Colonic mucosa (tissue), 4 donors: Measurements from ENCODE around the gene ROR1. TPM values are rescaled to one million over a fixed set of nuclear protein-coding genes. Genes with fewer than 3 reads are reported as not detected.
"Not testable (repeated sequence)": the region's sequence is repeated elsewhere in the genome, so short reads cannot be mapped to it uniquely, and the experiment has no call there.

Source experiments
- DNase-seq: peaks from one replicate; pipeline ENCODE4 v3.0.0-alpha.2; 2020
- H3K27ac ChIP-seq: fragments of 200-600 bp; one replicate; pipeline ENCODE4 v1.8.0; 2021
- H3K27me3 ChIP-seq: fragments of 200-600 bp; one replicate; pipeline ENCODE4 v1.8.0; 2021
- H3K36me3 ChIP-seq: fragments of 200-600 bp; one replicate; pipeline ENCODE4 v1.8.0; 2021
- H3K4me1 ChIP-seq: fragments of 200-600 bp; one replicate; pipeline ENCODE4 v1.8.0; 2021; ENCODE audit warnings: mild to moderate bottlenecking
- H3K4me3 ChIP-seq: fragments of 200-600 bp; one replicate; pipeline ENCODE4 v1.8.0; 2021
- H3K9ac ChIP-seq, 2 donors: one replicate each; pipeline ENCODE4 v1.7.0; 2013; ENCODE audit warnings: control low read depth in 2 of 2, low read depth in 2 of 2, low read length in 2 of 2
- H3K9me3 ChIP-seq: fragments of 200-600 bp; one replicate; pipeline ENCODE4 v1.8.0; 2021
- CTCF ChIP-seq: fragments of 200-600 bp; IDR thresholded peaks from one replicate; pipeline ENCODE4 v1.8.0; 2022; ENCODE audit warnings: antibody characterized with exemption, mild to moderate bottlenecking
- intact Hi-C: fragments of 100-400 bp; cut with DNase I; formaldehyde crosslinking; loops from one replicate; pipeline ENCODE4 v1.14.1; 2022
- total RNA-seq, 2 donors: library from RNA; stranded (reverse); fragmentation: NEBNext Ultra II Directional in 1 of 2; extraction: Animal tissue kit (Norgen Biotek cat#: 25700) in 1 of 2; gene quantifications; one replicate each; pipeline ENCODE4 v1.2.1, GENCODE V29; 2021
- donor health status: healthy.
- donor health status: DM: no; HTN: no; CAD: no.
- donor health status: DM: no; HTN: no; CAD: no.

The ROR1 gene
- total RNA-seq, 2 donors from 2014 or later: 5.1 to 6.8 TPM

DNA sequence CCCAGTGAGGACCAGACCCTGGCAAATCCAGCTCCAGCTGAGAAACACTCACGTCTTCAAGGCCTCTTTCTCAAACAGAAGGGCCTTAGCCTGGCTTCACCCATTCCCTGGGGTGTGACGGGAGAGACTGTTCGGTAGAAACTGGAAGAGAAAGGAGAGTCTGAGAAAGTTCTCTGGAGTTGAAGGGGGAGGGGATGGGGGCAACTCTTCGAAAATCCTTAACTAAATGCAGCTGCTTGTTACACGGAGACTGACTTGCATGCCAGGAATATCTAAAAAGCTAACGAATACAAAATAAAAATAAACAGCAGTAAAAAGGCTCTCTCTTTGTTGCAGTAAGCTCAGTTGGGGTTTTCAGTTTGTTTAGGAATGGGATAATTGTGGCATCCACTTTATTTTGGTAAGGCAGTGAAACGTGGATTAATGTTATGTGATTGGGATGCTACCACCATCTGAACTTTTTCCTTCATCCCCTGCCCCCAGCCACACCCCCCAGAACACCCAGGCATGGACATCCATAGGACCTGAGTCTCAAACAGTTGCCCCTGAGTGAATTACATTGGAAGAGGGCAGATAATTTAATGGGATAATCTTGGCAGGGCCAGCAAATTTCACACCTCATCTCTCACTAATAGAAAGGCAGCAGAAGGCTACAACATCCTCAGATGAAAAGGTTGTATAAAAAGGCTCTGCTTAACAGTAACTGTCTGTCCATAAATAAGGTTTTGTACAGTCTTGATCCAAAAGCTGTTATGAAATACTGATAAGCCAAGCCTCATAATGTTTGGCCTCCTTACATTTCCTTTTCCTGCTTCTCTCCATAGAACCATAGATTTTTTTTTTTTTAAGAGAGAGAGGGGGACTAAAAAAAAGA is 5.8 kb downstream of the ROR1 start:
- no peak for DNase-seq
- H3K9me3 ChIP-seq: no peaks in the 10 kb centered on the region
- TF ChIP-seq CTCF: no peak
- H3K27me3 ChIP-seq: no peaks in the 10 kb centered on the region
- no peak overlapping the region for H3K9ac ChIP-seq
- no peak overlapping the region for H3K4me3 ChIP-seq
- H3K27ac ChIP-seq: no peak overlapping the region
- H3K4me1 ChIP-seq: no peaks in the 10 kb centered on the region
- H3K36me3 ChIP-seq: no peaks in the 10 kb centered on the region
- intact Hi-C loops: loop anchor here (5.0 to 10.0 kb wide), 3 partner anchors 85 to 358 kb away; no protein-coding TSS in a partner anchor

DNA sequence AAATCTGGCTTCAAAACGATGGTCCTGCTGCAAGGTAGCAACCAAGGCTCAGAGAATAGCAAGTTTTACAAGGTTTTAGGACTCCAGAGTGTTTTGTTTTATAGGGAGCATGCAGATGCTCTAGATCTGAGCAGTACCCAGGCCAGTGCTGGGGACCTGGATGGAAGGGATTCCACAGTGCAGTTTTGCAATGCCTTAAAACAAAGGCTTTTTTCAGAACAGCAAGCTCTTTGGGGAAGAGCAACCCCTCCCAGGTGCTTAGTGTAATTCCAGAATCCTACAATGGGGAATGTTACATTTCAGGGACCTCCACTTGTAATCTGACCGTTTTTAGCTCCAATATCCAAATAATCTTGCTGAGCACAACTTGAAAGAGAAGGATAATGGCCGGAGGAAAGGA is 6.7 kb downstream of the ROR1 start:
- H3K9ac ChIP-seq: no peak overlapping the region

DNA sequence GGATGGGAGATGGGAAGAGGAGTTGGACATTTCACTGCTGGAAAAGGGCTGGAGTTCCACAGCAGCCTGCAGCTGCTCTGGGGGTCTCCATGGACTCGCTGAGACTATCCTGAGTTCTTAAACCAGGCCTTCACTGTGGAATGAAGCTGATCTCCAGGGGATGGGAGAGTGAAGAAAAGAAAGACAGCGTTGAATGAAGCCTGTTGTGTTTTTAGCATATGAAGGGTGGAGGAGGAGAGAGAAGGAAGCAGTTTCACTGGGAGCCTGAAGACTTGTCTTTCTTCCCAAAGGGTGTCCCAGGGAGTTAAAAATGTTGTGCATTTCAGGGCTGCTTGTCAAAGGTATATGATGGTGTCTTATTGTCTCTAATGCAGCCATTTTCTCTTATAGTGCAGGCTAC is 9.2 kb downstream of the ROR1 start:
- no peak for TF ChIP-seq CTCF
- Histone ChIP-seq H3K4me3 (no peak overlapping the region), H3K4me1 (no peaks in the 10 kb centered on the region), H3K27me3 (no peaks in the 10 kb centered on the region), H3K36me3 (no peaks in the 10 kb centered on the region), H3K27ac (no peak overlapping the region), H3K9me3 (no peaks in the 10 kb centered on the region), H3K9ac (no peak overlapping the region)
- no peak for DNase-seq
- intact Hi-C loops: no loop called here

More for the DNA sequence above, 6.7 kb downstream of the ROR1 start:
- DNase-seq: no peak
- no peak for TF ChIP-seq CTCF
- intact Hi-C loops: no loop called here
- no peaks in the 10 kb centered on the region for H3K27me3 ChIP-seq
- no peaks in the 10 kb centered on the region for H3K9me3 ChIP-seq
- no peak overlapping the region for H3K27ac ChIP-seq
- no peaks in the 10 kb centered on the region for H3K4me1 ChIP-seq
- H3K4me3 ChIP-seq: no peak overlapping the region
- H3K36me3 ChIP-seq: no peaks in the 10 kb centered on the region

DNA sequence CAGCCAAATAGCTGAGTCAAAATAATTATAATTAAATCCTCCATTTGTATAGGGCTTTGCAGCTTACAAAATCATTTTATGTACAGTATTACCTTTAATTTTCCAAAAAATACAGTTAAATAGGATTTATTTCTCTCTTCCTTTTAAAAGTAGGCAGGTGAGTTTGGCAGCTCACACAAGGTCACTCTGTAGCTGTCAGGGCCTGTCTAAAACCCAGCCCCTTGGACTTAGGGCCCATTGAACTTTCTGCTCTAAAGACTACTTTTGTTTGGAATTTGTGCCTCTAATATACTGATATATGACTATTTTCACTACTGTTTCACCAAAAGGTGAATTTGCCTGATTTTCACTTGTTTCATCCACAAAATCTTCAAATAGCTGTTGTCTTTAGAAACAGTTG is 10.3 kb downstream of the ROR1 start:
- H3K27me3 ChIP-seq: no peaks in the 10 kb centered on the region
- H3K9me3 ChIP-seq: no peaks in the 10 kb centered on the region
- intact Hi-C loops: no loop called here
- H3K4me1 ChIP-seq: no peaks in the 10 kb centered on the region
- no peak overlapping the region for H3K9ac ChIP-seq
- no peak overlapping the region for H3K4me3 ChIP-seq
- TF ChIP-seq CTCF: no peak
- H3K36me3 ChIP-seq: no peaks in the 10 kb centered on the region
- no peak overlapping the region for H3K27ac ChIP-seq
- no peak for DNase-seq

GRCh38 chr1:63784489-63785390 is 10.9 kb downstream of the ROR1 start:
- Histone ChIP-seq H3K9me3 (no peaks in the 10 kb centered on the region), H3K36me3 (no peaks in the 10 kb centered on the region), H3K27ac (no peak overlapping the region), H3K4me1 (no peaks in the 10 kb centered on the region), H3K9ac (no peak overlapping the region), H3K4me3 (no peak overlapping the region), H3K27me3 (no peaks in the 10 kb centered on the region)
- TF ChIP-seq CTCF: no peak
- no peak for DNase-seq
- intact Hi-C loops: no loop called here

DNA sequence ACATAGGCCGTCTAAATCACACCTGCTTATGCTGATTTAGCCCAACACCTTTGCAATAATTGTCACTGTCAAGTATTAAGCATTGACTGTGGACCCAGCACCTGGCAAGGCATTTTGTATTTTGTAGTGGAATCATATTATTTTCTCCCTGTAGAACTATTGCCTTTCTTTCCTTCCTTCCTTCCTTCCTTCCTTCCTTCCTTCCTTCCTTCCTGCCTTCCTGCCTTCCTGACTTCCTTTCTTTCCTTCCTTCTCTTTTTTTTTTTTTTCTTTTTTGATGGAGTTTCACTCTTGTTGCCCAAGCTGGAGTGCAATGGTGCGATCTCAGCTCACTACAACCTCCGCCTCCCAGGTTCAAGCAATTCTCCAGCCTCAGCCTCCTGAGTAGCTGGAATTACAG is 13.5 kb downstream of the ROR1 start:
- H3K9ac ChIP-seq, H3K4me1 ChIP-seq, H3K9me3 ChIP-seq, intact Hi-C loops, H3K36me3 ChIP-seq, H3K4me3 ChIP-seq, H3K27ac ChIP-seq, H3K27me3 ChIP-seq, DNase-seq: not testable (repeated sequence)
